ENCODE results near the gene PTPN23. TPM values are rescaled to one million over a fixed set of nuclear protein-coding genes. Genes with fewer than 3 reads are reported as not detected.

The PTPN23 gene
- total and polyA plus RNA-seq, 9 of the 15 experiments (the other 6 are each of a cell fraction or from before 2014, with no cell fraction given): 0.41 to 58.7 (median 7.2) TPM

DNA sequence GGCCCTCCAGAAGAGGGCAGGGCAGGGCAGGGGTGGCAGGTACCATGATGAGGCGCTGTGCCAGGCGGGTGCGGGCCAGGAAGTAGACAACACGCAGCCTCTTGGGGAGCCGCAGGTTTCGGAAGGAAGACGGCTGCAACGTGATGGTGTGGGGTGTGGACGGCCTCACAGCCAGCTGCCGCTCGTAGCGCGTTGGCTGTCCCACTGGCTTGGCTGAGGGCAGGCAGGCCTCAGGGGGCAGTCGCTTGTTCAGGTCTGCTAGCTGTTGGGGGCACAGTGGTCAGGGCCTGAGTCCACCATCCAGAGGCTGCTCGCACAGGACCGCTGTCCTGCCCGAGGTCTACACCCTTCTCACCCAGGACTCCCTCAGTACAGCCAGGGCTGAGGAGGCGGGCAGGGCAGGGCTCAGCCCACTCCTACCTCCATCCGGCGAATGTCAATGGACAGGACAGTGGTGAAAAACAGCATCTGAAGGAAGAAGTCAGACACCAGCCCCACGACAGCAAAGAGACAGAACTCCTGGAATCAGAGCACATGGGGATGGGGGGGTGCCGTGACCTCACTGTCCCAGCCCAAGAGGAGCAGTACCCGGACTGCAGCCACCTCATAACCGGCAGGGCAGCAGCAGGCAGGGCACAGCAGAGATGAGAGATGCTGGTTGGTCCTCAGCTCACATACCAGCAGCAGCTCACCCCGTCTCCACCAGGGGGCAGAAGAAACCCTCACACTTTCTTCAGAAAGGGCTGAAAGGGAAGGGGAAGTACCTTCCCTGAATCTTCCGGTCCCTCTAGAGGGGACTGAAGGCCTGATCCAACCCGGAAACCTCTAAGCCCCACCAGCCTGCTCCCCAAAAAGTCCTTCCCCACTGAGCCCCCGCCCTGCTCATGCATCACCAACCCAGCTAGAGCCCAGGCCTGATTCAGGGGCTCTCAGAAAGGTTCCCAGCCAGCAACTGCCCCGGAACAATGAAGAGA is 40.0 kb downstream of the PTPN23 start (continued):
- TF ChIP-seq CBX8 (IDR thresholded peaks at IDR 0.05; ENCODE audit: borderline replicate concordance, extremely low read depth, low read depth, low read length, poor library complexity, severe bottlenecking) (no peak), MED1 (CRISPR knock-in tag; IDR thresholded peaks at IDR 0.05; ENCODE audit: borderline replicate concordance) (peak; percentile 93; the same call in 1 of the 2 replicates), CCAR2 (IDR thresholded peaks at IDR 0.05; ENCODE audit: low read depth, low read length) (no peak), ZNF561 (CRISPR knock-in tag; conservative IDR thresholded peaks at IDR 0.05) (no peak), KAT7 (CRISPR knock-in tag; IDR thresholded peaks at IDR 0.05; ENCODE audit: borderline replicate concordance) (no peak), ZNF668 (CRISPR knock-in tag; IDR thresholded peaks at IDR 0.05) (no peak), NFATC3 (IDR thresholded peaks at IDR 0.05) (no peak), CXXC5 (CRISPR knock-in tag; IDR thresholded peaks at IDR 0.05) (no peak), ELF4 (CRISPR knock-in tag; IDR thresholded peaks at IDR 0.05) (0 out of 2 replicates have a peak, but pooled peaks have one; percentile 34), PML (IDR thresholded peaks at IDR 0.05; ENCODE audit: low read length) (no peak), RB1 (IDR thresholded peaks at IDR 0.05; ENCODE audit: low read depth) (peak; percentile 49; the same call in 1 of the 2 replicates), BHLHE40 (IDR thresholded peaks at IDR 0.05; ENCODE audit: low read length) (peak; percentile 79), ZBTB17 (CRISPR knock-in tag; IDR thresholded peaks at IDR 0.05) (no peak), DMBX1 (CRISPR knock-in tag; IDR thresholded peaks at IDR 0.05; ENCODE audit: borderline replicate concordance) (no peak)
- TF ChIP-seq, protein P1, sequence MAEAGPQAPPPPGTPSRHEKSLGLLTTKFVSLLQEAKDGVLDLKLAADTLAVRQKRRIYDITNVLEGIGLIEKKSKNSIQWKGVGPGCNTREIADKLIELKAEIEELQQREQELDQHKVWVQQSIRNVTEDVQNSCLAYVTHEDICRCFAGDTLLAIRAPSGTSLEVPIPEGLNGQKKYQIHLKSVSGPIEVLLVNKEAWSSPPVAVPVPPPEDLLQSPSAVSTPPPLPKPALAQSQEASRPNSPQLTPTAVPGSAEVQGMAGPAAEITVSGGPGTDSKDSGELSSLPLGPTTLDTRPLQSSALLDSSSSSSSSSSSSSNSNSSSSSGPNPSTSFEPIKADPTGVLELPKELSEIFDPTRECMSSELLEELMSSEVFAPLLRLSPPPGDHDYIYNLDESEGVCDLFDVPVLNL (CRISPR knock-in tag; IDR thresholded peaks at IDR 0.05; ENCODE audit: low read depth): no peak
- TF ChIP-seq, protein P2, sequence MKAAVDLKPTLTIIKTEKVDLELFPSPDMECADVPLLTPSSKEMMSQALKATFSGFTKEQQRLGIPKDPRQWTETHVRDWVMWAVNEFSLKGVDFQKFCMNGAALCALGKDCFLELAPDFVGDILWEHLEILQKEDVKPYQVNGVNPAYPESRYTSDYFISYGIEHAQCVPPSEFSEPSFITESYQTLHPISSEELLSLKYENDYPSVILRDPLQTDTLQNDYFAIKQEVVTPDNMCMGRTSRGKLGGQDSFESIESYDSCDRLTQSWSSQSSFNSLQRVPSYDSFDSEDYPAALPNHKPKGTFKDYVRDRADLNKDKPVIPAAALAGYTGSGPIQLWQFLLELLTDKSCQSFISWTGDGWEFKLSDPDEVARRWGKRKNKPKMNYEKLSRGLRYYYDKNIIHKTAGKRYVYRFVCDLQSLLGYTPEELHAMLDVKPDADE (conservative IDR thresholded peaks at IDR 0.05; ENCODE audit: control insufficient read depth, low read depth, low read length): no peak
- TF ChIP-seq, protein P3, sequence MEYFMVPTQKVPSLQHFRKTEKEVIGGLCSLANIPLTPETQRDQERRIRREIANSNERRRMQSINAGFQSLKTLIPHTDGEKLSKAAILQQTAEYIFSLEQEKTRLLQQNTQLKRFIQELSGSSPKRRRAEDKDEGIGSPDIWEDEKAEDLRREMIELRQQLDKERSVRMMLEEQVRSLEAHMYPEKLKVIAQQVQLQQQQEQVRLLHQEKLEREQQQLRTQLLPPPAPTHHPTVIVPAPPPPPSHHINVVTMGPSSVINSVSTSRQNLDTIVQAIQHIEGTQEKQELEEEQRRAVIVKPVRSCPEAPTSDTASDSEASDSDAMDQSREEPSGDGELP (CRISPR knock-in tag; IDR thresholded peaks at IDR 0.05; ENCODE audit: borderline replicate concordance): peak; percentile 71
- TF ChIP-seq, protein P4, sequence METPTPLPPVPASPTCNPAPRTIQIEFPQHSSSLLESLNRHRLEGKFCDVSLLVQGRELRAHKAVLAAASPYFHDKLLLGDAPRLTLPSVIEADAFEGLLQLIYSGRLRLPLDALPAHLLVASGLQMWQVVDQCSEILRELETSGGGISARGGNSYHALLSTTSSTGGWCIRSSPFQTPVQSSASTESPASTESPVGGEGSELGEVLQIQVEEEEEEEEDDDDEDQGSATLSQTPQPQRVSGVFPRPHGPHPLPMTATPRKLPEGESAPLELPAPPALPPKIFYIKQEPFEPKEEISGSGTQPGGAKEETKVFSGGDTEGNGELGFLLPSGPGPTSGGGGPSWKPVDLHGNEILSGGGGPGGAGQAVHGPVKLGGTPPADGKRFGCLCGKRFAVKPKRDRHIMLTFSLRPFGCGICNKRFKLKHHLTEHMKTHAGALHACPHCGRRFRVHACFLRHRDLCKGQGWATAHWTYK (CRISPR knock-in tag; IDR thresholded peaks at IDR 0.05): no peak
- TF ChIP-seq, protein P5, sequence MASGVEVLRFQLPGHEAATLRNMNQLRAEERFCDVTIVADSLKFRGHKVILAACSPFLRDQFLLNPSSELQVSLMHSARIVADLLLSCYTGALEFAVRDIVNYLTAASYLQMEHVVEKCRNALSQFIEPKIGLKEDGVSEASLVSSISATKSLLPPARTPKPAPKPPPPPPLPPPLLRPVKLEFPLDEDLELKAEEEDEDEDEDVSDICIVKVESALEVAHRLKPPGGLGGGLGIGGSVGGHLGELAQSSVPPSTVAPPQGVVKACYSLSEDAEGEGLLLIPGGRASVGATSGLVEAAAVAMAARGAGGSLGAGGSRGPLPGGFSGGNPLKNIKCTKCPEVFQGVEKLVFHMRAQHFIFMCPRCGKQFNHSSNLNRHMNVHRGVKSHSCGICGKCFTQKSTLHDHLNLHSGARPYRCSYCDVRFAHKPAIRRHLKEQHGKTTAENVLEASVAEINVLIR (CRISPR knock-in tag; IDR thresholded peaks at IDR 0.05): no peak
- TF ChIP-seq, protein P6, sequence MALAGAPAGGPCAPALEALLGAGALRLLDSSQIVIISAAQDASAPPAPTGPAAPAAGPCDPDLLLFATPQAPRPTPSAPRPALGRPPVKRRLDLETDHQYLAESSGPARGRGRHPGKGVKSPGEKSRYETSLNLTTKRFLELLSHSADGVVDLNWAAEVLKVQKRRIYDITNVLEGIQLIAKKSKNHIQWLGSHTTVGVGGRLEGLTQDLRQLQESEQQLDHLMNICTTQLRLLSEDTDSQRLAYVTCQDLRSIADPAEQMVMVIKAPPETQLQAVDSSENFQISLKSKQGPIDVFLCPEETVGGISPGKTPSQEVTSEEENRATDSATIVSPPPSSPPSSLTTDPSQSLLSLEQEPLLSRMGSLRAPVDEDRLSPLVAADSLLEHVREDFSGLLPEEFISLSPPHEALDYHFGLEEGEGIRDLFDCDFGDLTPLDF (CRISPR knock-in tag; IDR thresholded peaks at IDR 0.05): no peak
